GM12873 (cell line): Measurements from ENCODE around the gene KIF16B.

Experiments used
- CTCF ChIP-seq: IDR thresholded peaks from 2 replicates; pipeline ENCODE4 v1.5.1; 2012; ENCODE audit warnings: low read depth, mild to moderate bottlenecking, moderate library complexity, low read length, control low read depth; ENCODE audit not compliant: insufficient read depth; ENCODE audit errors: missing control alignments

The KIF16B gene

DNA sequence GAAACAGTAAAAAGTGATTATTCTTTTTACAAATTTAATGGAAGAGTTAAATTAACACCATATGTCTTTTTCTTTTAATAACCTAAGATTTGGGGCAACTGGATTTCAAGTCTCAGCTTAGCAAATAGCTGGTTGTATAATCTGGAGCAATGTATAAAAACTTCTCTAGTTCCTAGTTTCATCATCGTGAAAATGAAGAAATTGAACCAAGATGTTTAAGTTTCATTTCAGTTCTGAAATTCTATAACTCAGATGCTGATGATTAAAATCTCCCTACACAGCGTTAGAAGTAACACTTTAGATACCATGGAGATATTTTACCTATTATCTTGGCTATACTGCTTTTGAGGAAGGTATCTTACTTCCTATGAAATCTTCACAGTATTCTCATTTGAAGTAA lies 252.0 kb downstream of the KIF16B start:
- TF ChIP-seq CTCF, result no peak

DNA sequence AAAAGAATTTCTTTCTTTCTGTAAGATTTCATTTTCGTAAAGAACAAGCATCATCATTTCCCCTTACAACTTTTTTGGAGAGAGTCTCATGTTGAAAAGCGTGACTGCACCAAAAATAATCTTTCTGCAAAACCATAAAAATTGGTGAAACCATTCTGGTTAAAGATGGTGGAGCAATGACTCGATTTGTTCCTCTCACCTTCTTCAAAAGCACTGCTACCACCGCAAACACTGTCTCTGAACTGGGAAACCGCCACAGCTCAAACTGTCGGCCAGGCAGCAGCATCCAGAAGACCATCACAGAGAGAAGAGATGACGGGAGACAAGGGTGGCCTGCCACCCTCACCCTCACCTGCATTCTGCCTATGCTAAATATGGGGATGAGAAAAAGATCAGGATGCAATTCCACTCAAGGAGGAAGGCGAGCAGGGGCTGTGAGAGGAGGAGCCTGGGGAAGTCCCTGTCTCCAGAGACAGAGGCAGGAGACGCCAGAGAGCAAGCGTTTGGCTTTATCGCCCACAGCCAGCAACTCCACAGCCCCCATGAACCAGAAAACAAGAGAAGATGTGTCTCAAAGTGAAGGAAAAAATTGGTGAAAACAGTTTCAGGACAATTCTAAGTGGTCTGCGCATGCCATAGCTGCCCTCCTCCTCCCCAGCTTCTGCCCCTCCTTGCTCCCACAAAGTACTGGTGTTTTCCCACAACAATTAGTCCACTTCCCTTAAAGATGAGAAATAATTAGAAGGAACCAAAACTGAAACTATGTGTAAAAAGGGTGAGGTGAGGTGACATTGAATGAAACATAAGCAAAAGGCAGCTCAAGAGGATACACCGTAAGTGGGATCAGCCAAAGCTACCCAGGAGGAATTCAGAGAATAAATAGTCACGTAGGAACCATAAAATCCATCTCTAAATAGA lies 255.5 kb downstream of the KIF16B start:
- TF ChIP-seq CTCF, result no peak

- no peak for TF ChIP-seq CTCF
These were observed 256.7 kb downstream of the KIF16B start for GRCh38 chr20:16316513-16316912.

DNA sequence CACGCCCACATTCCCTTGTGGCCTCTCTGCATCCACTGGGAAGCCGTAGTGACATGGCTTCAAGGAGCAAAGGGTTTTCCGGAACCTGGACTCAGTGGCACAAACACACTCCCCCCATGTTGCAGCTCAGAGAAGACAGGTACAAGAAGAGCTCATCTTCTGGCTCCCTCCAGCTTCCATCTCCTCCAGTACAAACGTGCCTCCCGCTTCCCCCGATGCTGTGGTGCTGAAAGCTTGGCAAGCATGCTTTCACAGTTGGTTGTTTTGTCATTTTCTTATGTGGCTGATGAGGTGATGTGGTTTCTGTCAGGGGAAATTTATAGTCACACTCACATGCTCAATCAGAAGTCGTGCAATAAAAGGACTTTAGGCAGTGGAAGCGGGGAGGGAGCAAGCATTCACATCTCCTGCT lies 258.5 kb downstream of the KIF16B start:
- TF ChIP-seq CTCF, result no peak

DNA sequence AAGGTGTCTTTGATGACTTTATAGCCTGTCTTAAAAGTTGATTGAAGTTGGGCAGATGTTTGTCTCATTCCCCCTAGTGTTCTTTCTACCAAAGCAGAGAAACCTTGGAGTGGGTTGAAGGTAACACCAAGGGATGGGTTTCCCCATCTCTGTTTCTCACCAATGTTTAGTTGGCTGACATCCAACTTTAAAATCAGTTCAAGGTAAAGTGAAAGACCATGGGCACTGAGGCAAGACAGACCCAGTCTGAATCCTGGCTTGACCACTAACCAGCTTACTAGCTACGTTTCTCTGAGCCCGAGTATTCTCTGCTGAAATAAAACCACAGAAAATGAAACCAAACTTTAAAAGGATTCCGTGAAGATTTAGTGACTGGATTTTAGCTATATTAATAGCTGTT lies 258.9 kb downstream of the KIF16B start:
- no peak for TF ChIP-seq CTCF

- TF ChIP-seq CTCF, result no peak
These were observed 259.3 kb downstream of the KIF16B start for GRCh38 chr20:16313917-16314316.

DNA sequence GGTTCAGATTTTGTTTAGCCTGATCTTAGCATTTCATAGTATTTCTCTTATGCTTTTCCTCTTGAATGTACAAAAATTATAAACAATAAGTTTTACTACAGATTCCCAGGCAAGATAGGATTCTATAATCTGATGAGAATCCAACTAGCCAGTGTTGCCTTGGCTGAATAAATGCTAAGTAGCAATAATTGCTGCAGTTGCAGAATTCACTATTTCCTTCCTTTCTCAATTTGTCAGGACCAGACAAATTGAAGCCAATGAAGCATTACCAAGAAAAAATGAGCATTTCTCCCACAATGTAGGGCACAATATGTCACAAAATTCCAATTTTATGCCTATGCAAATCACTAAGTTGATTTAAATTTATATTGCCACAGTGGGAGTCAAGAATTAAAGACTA lies 260.2 kb downstream of the KIF16B start:
- no peak for TF ChIP-seq CTCF
